Neuron (in vitro differentiated cells): ENCODE data around the gene TANC1.

Source experiments
- H2AFZ ChIP-seq: one replicate; pipeline ENCODE4 v1.6.1; 2013; ENCODE audit warnings: low read depth, mild to moderate bottlenecking, inconsistent platforms, low read length, moderate library complexity
- H3K27me3 ChIP-seq: one replicate; pipeline ENCODE4 v1.6.1; 2013; ENCODE audit warnings: low read length; ENCODE audit not compliant: insufficient read depth
- H3K36me3 ChIP-seq: one replicate; pipeline ENCODE4 v1.6.1; 2013; ENCODE audit warnings: low read length; ENCODE audit not compliant: insufficient read depth
- H3K4me1 ChIP-seq: one replicate; pipeline ENCODE4 v1.6.1; 2013; ENCODE audit warnings: low read length; ENCODE audit not compliant: insufficient read depth
- H3K4me3 ChIP-seq: 2 replicates; pipeline ENCODE4 v1.5.1; 2013; ENCODE audit warnings: mild to moderate bottlenecking, low read length, moderate library complexity
- H3K9me3 ChIP-seq: one replicate; pipeline ENCODE4 v1.6.1; 2013; ENCODE audit warnings: low read length

The TANC1 gene

GRCh38 chr2:159160412-159160811 is 192.0 kb downstream of the TANC1 start:
- no peaks in the 10 kb centered on the region for H3K9me3 ChIP-seq
- peaks cover 6% of the 10 kb centered on the region for H3K4me1 ChIP-seq
- no peak overlapping the region for H3K4me3 ChIP-seq
- no peak overlapping the region for H2AFZ ChIP-seq
- H3K27me3 ChIP-seq: no peaks in the 10 kb centered on the region
- peaks cover 11% of the 10 kb centered on the region for H3K36me3 ChIP-seq

GRCh38 chr2:159160954-159161353 is 192.5 kb downstream of the TANC1 start:
- Histone ChIP-seq H3K27me3 (no peaks in the 10 kb centered on the region), H3K9me3 (no peaks in the 10 kb centered on the region), H2AFZ (no peak overlapping the region), H3K4me1 (peaks cover 1% of the 10 kb centered on the region), H3K36me3 (peaks cover 11% of the 10 kb centered on the region), H3K4me3 (no peak overlapping the region)

- Histone ChIP-seq H3K36me3 (peaks cover 14% of the 10 kb centered on the region), H3K4me1 (no peaks in the 10 kb centered on the region)
Measured at GRCh38 chr2:159163930-159164329, 195.5 kb downstream of the TANC1 start.

GRCh38 chr2:159164457-159164911 is 196.0 kb downstream of the TANC1 start:
- H3K4me1 ChIP-seq: no peaks in the 10 kb centered on the region
- H3K27me3 ChIP-seq: no peaks in the 10 kb centered on the region
- no peak overlapping the region for H2AFZ ChIP-seq
- H3K4me3 ChIP-seq: no peak overlapping the region
- H3K9me3 ChIP-seq: peaks cover 5% of the 10 kb centered on the region
- H3K36me3 ChIP-seq: peaks cover 16% of the 10 kb centered on the region

More at GRCh38 chr2:159163930-159164329, 195.5 kb downstream of the TANC1 start:
- no peak overlapping the region for H2AFZ ChIP-seq
- no peaks in the 10 kb centered on the region for H3K27me3 ChIP-seq
- H3K4me3 ChIP-seq: no peak overlapping the region
- peaks cover 5% of the 10 kb centered on the region for H3K9me3 ChIP-seq

DNA sequence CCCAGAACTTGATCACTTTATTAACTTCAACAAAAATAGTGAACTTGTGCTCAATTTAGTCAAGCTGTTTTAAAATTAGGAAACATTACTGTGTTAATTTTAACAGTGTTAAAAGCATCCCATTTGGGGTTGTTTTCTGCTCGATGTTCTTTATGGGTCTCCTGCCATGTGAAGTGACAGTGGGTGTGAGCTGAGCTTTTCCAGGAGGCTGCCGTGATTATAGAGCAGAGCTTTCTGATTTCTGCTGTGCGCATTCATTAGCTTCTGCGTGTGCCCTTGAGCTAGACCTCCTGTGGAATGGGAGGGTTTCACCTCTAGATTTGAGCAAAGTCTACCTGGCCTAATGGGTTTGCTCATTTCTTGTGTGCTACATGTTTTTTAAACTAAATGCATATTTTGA is 196.6 kb downstream of the TANC1 start:
- H2AFZ ChIP-seq: no peak overlapping the region
- peaks cover 16% of the 10 kb centered on the region for H3K36me3 ChIP-seq

DNA sequence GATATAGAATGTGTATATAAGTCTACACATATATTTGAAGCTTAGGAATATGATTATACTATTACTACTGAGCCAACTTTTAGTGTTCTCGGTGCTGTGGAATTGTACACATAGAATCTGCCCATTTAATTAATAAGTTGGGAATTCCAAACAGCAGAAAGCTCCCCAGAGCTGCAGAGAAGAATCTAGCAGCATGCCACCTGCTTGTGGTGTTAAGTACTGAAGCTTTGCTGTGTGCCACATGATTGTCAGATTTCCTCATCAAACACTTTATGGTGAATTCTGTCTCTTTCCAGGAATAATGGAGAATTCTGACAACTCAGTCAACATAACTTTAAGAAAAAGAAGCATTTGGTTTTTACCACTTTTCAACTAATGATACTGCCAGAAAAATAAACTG is 200.3 kb downstream of the TANC1 start:
- H2AFZ ChIP-seq: no peak overlapping the region
- no peaks in the 10 kb centered on the region for H3K27me3 ChIP-seq
- no peak overlapping the region for H3K4me3 ChIP-seq
- peaks cover 5% of the 10 kb centered on the region for H3K9me3 ChIP-seq
- peaks cover 34% of the 10 kb centered on the region for H3K36me3 ChIP-seq
- no peaks in the 10 kb centered on the region for H3K4me1 ChIP-seq

More for the DNA sequence above, 196.6 kb downstream of the TANC1 start:
- no peaks in the 10 kb centered on the region for H3K27me3 ChIP-seq
- no peak overlapping the region for H3K4me3 ChIP-seq
- peaks cover 5% of the 10 kb centered on the region for H3K9me3 ChIP-seq
- no peaks in the 10 kb centered on the region for H3K4me1 ChIP-seq

DNA sequence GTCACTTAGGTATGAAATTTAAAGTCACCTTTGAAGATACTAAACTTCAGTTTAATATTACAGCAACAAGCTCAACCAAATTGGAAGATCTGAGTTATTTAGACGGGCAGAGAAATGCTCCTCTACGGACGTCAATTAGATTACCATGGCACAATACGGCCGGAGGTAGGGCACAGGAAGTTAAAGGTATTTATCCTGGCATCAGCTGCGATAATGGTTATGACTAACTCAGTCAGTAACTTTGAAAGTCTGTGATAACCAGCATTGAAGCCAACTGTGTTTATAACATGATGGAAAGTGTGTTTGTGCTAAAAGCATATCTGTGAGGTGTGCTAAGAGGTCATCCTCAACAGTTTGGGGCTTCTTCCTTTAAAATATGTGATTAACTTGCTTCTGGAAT is 200.7 kb downstream of the TANC1 start:
- H3K4me1 ChIP-seq: no peaks in the 10 kb centered on the region
- H3K36me3 ChIP-seq: peaks cover 39% of the 10 kb centered on the region
- no peaks in the 10 kb centered on the region for H3K27me3 ChIP-seq
- no peak overlapping the region for H2AFZ ChIP-seq
- H3K9me3 ChIP-seq: peaks cover 5% of the 10 kb centered on the region
- no peak overlapping the region for H3K4me3 ChIP-seq

DNA sequence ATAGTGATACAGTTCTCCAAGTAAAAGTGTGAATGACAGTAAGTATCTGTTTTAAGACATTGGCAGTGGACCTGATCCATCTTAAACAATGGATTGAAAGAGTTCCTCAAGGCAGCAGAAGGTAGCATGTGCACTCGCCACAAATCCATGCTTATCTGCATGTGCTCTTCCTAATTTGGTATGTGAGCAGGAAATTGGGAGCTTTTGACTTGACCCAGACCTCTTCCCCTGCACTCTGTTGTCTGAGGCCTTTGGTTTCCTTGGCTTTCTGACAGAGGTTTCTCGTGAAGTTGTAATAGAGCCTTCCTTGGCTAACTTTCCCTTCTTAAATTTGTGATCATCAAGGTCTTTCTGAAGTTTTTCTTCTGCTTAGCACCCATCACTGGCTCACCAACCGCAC is 204.0 kb downstream of the TANC1 start:
- H3K4me1 ChIP-seq: no peaks in the 10 kb centered on the region
- peaks cover 42% of the 10 kb centered on the region for H3K36me3 ChIP-seq
- no peak overlapping the region for H2AFZ ChIP-seq
- no peaks in the 10 kb centered on the region for H3K27me3 ChIP-seq
- H3K9me3 ChIP-seq: no peaks in the 10 kb centered on the region
- H3K4me3 ChIP-seq: no peak overlapping the region

DNA sequence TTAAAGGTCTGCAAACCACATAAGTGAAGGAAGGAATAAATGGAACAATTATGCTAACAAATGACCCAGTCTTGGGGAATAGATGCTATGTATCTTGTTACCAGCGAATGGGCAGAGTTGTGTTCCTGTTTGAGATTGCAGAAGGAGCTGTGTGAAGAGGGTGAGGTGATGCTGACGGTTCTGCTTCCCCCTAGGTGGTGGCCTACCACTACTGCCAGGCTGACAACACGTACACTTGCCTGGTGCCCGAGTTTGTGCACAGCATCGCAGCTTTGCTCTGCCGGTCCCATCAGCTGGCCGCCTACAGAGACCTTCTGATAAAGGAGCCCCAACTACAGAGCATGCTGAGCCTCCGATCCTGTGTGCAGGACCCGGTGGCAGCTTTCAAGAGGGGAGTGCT is 206.3 kb downstream of the TANC1 start:
- peaks cover 53% of the 10 kb centered on the region for H3K36me3 ChIP-seq
- H3K4me1 ChIP-seq: no peaks in the 10 kb centered on the region

GRCh38 chr2:159175182-159175581 is 206.7 kb downstream of the TANC1 start:
- Histone ChIP-seq H3K4me1 (no peaks in the 10 kb centered on the region), H3K36me3 (peaks cover 55% of the 10 kb centered on the region), H3K4me3 (no peak overlapping the region), H2AFZ (no peak overlapping the region), H3K9me3 (no peaks in the 10 kb centered on the region), H3K27me3 (no peaks in the 10 kb centered on the region)

More for the DNA sequence above, 206.3 kb downstream of the TANC1 start:
- H3K4me3 ChIP-seq: no peak overlapping the region
- no peaks in the 10 kb centered on the region for H3K9me3 ChIP-seq
- no peak overlapping the region for H2AFZ ChIP-seq
- H3K27me3 ChIP-seq: no peaks in the 10 kb centered on the region

DNA sequence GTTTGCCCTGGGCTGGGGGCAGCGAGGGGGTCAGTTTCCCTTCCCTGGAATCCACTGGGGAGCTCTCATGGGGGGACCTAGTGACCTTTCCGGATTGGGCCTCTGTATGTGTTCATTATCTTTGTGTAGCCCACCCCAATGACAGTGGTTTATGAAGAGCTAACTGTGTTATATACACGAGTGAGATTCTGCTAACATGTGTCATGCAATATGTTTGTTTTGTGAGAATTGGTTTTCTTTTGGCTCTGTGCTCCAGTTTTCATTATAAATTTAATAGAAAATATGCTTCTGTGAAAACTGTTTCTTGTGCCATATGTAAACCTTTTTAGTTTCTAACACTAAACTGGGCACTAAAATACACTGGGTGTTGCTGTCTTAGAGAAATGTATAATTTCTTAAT is 207.5 kb downstream of the TANC1 start:
- Histone ChIP-seq H3K4me3 (no peak overlapping the region), H3K36me3 (peaks cover 53% of the 10 kb centered on the region), H3K4me1 (no peaks in the 10 kb centered on the region), H3K9me3 (no peaks in the 10 kb centered on the region), H2AFZ (no peak overlapping the region), H3K27me3 (no peaks in the 10 kb centered on the region)

GRCh38 chr2:159176555-159176954 is 208.1 kb downstream of the TANC1 start:
- Histone ChIP-seq H3K4me1 (no peaks in the 10 kb centered on the region), H3K36me3 (peaks cover 49% of the 10 kb centered on the region), H2AFZ (no peak overlapping the region), H3K27me3 (no peaks in the 10 kb centered on the region), H3K4me3 (no peak overlapping the region), H3K9me3 (no peaks in the 10 kb centered on the region)

- Histone ChIP-seq H3K4me3 (no peak overlapping the region), H3K36me3 (peaks cover 43% of the 10 kb centered on the region), H3K9me3 (no peaks in the 10 kb centered on the region), H2AFZ (no peak overlapping the region), H3K27me3 (no peaks in the 10 kb centered on the region), H3K4me1 (no peaks in the 10 kb centered on the region)
Measured at GRCh38 chr2:159177357-159177756, 208.9 kb downstream of the TANC1 start.

DNA sequence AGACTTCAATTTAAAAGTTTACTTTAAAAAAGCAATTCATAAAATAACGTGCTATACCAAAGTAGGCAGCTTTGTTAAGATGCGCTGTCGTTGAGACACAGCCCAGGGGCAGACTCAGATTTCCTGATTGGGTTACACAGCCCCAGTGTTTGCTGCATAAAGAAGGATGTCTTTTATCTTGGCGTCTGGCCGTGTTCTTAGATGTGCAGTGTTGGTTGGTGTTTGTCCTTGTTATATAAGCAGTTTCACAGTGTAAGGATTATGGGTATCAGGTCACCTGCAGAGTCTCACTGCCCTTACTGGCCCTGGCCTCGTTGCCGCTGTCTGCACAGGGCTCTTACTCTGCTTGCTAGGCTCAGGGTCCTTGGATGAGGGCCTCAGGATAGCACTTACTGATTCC is 209.5 kb downstream of the TANC1 start:
- Histone ChIP-seq H2AFZ (no peak overlapping the region), H3K4me1 (no peaks in the 10 kb centered on the region), H3K36me3 (peaks cover 37% of the 10 kb centered on the region), H3K4me3 (no peak overlapping the region), H3K9me3 (no peaks in the 10 kb centered on the region), H3K27me3 (no peaks in the 10 kb centered on the region)
